ENCODE measurements around the gene ZEB1. TPM values are rescaled to one million over a fixed set of nuclear protein-coding genes. Genes with fewer than 3 reads are reported as not detected.

The ZEB1 gene
- total and polyA plus RNA-seq, 2 experiments from 2014 or later: 19.1 to 37.3 TPM

DNA sequence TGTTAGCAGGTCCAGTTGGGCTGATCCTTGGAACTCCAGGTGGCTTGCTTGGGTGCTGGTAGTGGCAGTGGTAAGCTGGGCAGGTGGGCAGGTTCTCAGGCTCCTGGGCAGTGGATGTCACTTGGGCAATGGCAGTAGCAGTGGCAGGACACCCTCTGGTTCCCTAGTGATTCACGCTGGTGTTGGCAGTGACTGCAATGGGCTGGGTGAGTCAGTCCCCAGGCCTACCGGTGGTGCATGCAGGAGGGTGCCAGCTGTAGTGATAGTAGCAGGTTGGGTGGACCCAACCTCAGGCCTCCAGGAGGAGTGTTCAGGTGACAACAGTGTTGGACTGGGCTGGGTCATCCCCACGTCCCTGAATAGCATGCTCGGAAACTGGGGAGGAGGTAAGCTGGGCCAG, 189.2 kb downstream of the ZEB1 start:
- DNase-seq (ENCODE audit: low read depth in 1 of 2, low spot score in 1 of 2): no peak
- H3K27ac ChIP-seq: no peak overlapping the region
- H3K36me3 ChIP-seq: peaks cover 10% of the 10 kb centered on the region
- no peaks in the 10 kb centered on the region for H3K27me3 ChIP-seq
- H3K9me3 ChIP-seq (ENCODE audit: low read depth): no peaks in the 10 kb centered on the region
- H3K4me1 ChIP-seq (ENCODE audit: low read depth): no peaks in the 10 kb centered on the region
- TF ChIP-seq, protein P1, sequence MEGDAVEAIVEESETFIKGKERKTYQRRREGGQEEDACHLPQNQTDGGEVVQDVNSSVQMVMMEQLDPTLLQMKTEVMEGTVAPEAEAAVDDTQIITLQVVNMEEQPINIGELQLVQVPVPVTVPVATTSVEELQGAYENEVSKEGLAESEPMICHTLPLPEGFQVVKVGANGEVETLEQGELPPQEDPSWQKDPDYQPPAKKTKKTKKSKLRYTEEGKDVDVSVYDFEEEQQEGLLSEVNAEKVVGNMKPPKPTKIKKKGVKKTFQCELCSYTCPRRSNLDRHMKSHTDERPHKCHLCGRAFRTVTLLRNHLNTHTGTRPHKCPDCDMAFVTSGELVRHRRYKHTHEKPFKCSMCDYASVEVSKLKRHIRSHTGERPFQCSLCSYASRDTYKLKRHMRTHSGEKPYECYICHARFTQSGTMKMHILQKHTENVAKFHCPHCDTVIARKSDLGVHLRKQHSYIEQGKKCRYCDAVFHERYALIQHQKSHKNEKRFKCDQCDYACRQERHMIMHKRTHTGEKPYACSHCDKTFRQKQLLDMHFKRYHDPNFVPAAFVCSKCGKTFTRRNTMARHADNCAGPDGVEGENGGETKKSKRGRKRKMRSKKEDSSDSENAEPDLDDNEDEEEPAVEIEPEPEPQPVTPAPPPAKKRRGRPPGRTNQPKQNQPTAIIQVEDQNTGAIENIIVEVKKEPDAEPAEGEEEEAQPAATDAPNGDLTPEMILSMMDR (IDR thresholded peaks at IDR 0.05; ENCODE audit: low read depth, low read length): no peak
- no peak overlapping the region for H3K4me3 ChIP-seq

DNA sequence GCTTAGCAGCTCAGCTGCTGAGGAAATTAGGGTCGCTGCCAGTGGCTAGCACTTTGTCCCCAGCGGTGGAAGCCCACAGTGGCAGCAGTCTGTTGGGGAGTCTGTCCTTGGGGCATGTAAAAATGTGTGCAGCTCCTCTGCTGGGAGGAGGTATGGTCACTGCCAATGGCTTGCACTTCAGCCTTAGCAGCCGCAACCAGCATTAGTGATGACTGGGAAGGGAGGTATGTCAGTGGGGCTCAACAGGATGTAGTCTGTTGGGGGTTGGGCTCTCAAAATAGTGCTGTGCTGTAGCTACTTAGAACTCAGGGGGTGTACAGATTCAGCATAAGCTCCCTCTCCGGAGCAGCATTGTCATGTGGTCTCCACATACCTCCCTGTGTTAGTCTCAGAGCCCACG, 189.9 kb downstream of the ZEB1 start:
- H3K36me3 ChIP-seq: peaks cover 10% of the 10 kb centered on the region
- no peak overlapping the region for H3K4me3 ChIP-seq
- H3K27ac ChIP-seq: no peak overlapping the region
- no peaks in the 10 kb centered on the region for H3K27me3 ChIP-seq
- TF ChIP-seq, protein P1 (IDR thresholded peaks at IDR 0.05; ENCODE audit: low read depth, low read length): no peak
- H3K4me1 ChIP-seq (ENCODE audit: low read depth): no peaks in the 10 kb centered on the region
- no peaks in the 10 kb centered on the region for H3K9me3 ChIP-seq (ENCODE audit: low read depth)
- no peak for DNase-seq (ENCODE audit: low read depth in 1 of 2, low spot score in 1 of 2)

DNA sequence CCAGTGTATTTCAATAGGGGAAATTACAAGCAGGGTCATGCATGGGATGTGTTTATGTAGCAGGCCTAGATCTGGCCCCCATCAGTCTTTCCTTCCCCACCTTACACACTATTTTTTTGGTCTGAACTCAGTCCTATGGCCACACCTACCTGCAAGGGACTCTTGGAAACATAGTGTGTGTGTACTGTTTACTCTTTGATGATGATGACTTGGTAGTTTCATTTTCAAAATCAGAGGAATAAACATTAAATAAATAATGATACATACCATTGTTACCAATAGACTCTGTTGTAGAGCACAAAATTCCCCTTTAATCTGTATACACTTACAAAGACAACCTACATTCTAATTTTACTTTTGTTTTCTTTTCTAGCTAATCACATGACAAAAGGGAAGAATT, 191.0 kb downstream of the ZEB1 start:
- Histone ChIP-seq H3K9me3 (ENCODE audit: low read depth) (no peaks in the 10 kb centered on the region), H3K4me3 (no peak overlapping the region), H3K27me3 (no peaks in the 10 kb centered on the region), H3K4me1 (ENCODE audit: low read depth) (no peaks in the 10 kb centered on the region), H3K27ac (no peak overlapping the region), H3K36me3 (peaks cover 16% of the 10 kb centered on the region)
- TF ChIP-seq, protein P1 (IDR thresholded peaks at IDR 0.05; ENCODE audit: low read depth, low read length): no peak
- no peak for DNase-seq (ENCODE audit: low read depth in 1 of 2, low spot score in 1 of 2)

DNA sequence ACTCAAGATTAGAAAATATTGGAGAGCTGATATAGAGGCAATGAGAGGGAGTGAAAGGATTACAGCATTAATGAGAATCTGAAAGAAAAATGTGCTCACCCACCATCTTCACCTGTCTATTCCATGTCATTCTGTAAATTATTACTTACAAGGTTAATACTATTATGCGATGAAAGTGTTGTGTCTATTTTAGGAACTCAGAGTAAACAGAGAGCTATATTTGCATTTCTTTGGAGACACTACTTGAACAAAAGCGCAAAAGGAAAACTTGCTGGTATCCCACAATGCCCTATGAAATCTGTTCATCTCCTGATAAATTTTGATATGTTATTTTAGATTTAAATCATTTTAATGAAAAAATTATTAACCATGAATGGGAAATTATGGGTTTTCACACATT, 196.1 kb downstream of the ZEB1 start:
- peaks cover 21% of the 10 kb centered on the region for H3K36me3 ChIP-seq
- no peaks in the 10 kb centered on the region for H3K9me3 ChIP-seq (ENCODE audit: low read depth)
- H3K4me1 ChIP-seq (ENCODE audit: low read depth): no peaks in the 10 kb centered on the region
- TF ChIP-seq, protein P1 (IDR thresholded peaks at IDR 0.05; ENCODE audit: low read depth, low read length): no peak
- DNase-seq (ENCODE audit: low read depth in 1 of 2, low spot score in 1 of 2): no peak
- no peaks in the 10 kb centered on the region for H3K27me3 ChIP-seq
- H3K27ac ChIP-seq: no peak overlapping the region
- H3K4me3 ChIP-seq: no peak overlapping the region

DNA sequence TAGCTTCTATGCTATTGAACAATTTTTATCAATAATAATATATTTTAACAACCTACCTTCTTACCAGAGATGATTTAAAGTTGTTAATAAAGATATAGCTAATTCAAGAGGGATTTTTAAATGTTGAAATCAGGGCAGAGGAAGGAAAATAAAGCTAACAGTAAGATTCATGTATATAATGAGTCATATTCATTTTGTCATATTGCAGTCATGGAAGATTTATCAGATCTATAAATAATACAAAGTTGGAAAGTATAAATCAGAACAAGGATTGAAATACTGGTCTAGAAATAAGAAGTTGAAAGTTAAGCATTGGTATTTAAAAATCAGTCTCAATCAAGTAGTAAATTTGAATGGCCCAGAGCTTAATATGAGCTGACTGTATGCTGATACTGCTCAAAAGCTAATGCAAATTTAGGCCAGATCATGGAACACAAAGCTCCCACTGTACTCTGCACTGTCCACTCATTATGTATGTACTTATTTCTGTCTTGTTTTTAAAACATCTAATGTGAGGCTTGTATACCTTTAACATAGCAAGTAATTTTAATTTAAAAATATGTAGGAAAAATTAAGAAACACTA, 196.9 kb downstream of the ZEB1 start:
- no peak for DNase-seq (ENCODE audit: low read depth in 1 of 2, low spot score in 1 of 2)

More for the DNA sequence above, 196.9 kb downstream of the ZEB1 start:
- H3K9me3 ChIP-seq (ENCODE audit: low read depth): no peaks in the 10 kb centered on the region
- TF ChIP-seq, protein P1 (IDR thresholded peaks at IDR 0.05; ENCODE audit: low read depth, low read length): no peak
- no peaks in the 10 kb centered on the region for H3K27me3 ChIP-seq
- H3K36me3 ChIP-seq: peaks cover 20% of the 10 kb centered on the region
- no peak overlapping the region for H3K4me3 ChIP-seq
- H3K4me1 ChIP-seq (ENCODE audit: low read depth): no peaks in the 10 kb centered on the region
- no peak overlapping the region for H3K27ac ChIP-seq
